ENCODE results near the gene IL2RG. TPM values are rescaled to one million over a fixed set of nuclear protein-coding genes. Genes with fewer than 3 reads are reported as not detected.

The IL2RG gene
- total and polyA plus RNA-seq, 2 experiments from 2014 or later = 0.26 TPM; not detected in 1

GRCh38 chrX:71140440-71140839 is 29.1 kb upstream of the IL2RG start:
- DNase-seq (ENCODE audit: low spot score) = no peak
- ATAC-seq = no peak
- no peak overlapping the region for H3K27ac ChIP-seq (ENCODE audit: low read depth)
- H3K4me1 ChIP-seq (ENCODE audit: insufficient read depth) = no peaks in the 10 kb centered on the region
- H2AFZ ChIP-seq = no peak overlapping the region
- H3K4me2 ChIP-seq = no peak overlapping the region
- no peaks in the 10 kb centered on the region for H3K27me3 ChIP-seq (ENCODE audit: insufficient read depth)
- TF ChIP-seq NANOG (IDR thresholded peaks at IDR 0.05; ENCODE audit: borderline replicate concordance) (no peak), POLR2AphosphoS5 (IDR thresholded peaks at IDR 0.05; ENCODE audit: low read depth) (no peak), JUNB (IDR thresholded peaks at IDR 0.05; ENCODE audit: unreplicated experiment) (no peak), STAT1 (IDR thresholded peaks at IDR 0.05; ENCODE audit: unreplicated experiment) (no peak), CREB1 (CRISPR knock-in tag; IDR thresholded peaks at IDR 0.05; ENCODE audit: low read depth) (no peak), ZNF331 (CRISPR knock-in tag; IDR thresholded peaks at IDR 0.05; ENCODE audit: low read depth) (no peak), ETS1 (IDR thresholded peaks at IDR 0.05) (no peak), ZNF114 (CRISPR knock-in tag; IDR thresholded peaks at IDR 0.05) (no peak), EZH2 (IDR thresholded peaks at IDR 0.05; ENCODE audit: low read depth, unreplicated experiment) (no peak), CTCF (conservative IDR thresholded peaks at IDR 0.05; ENCODE audit: low read depth in 2 of 2) (no peak)
- no peaks in the 10 kb centered on the region for H3K9me2 ChIP-seq (ENCODE audit: insufficient read depth)
- H3K4me1 Mint-ChIP-seq = peaks cover 6% of the 10 kb centered on the region
- no peaks in the 10 kb centered on the region for H3K79me2 ChIP-seq (replicated peaks; ENCODE audit: insufficient read depth)
- no peak overlapping the region for H3K27ac Mint-ChIP-seq
- H3K4me3 Mint-ChIP-seq = no peak overlapping the region
- H4K20me1 ChIP-seq (replicated peaks; ENCODE audit: insufficient read depth) = no peaks in the 10 kb centered on the region
- H3K36me3 Mint-ChIP-seq (ENCODE audit: low read depth) = peaks cover 51% of the 10 kb centered on the region
- H3K4me3 ChIP-seq = no peak overlapping the region
- H3K36me3 ChIP-seq (ENCODE audit: insufficient read depth) = no peaks in the 10 kb centered on the region
- no peaks in the 10 kb centered on the region for H3K9me3 Mint-ChIP-seq
- no peaks in the 10 kb centered on the region for H3F3A ChIP-seq (replicated peaks; ENCODE audit: low read depth)
- H3K27me3 Mint-ChIP-seq (ENCODE audit: insufficient read depth, low read depth, poor library complexity) = peaks cover 3% of the 10 kb centered on the region

GRCh38 chrX:71131510-71131909 is 20.1 kb upstream of the IL2RG start:
- Mint-ChIP-seq H3K4me3 (no peak overlapping the region), H3K4me1 (peaks cover 7% of the 10 kb centered on the region), H3K27ac (no peak overlapping the region), H3K36me3 (ENCODE audit: low read depth) (peaks cover 87% of the 10 kb centered on the region), H3K27me3 (ENCODE audit: insufficient read depth, low read depth, poor library complexity) (peaks cover 10% of the 10 kb centered on the region), H3K9me3 (no peaks in the 10 kb centered on the region)
- Histone ChIP-seq H2AFZ (no peak overlapping the region), H3F3A (replicated peaks; ENCODE audit: low read depth) (no peaks in the 10 kb centered on the region), H3K36me3 (ENCODE audit: insufficient read depth) (0 out of 2 replicates have a peak, but pooled peaks cover 4% of the 10 kb centered on the region), H3K9me2 (ENCODE audit: insufficient read depth) (no peaks in the 10 kb centered on the region), H3K27me3 (ENCODE audit: insufficient read depth) (no peaks in the 10 kb centered on the region), H3K4me3 (no peak overlapping the region), H3K27ac (ENCODE audit: low read depth) (no peak overlapping the region), H3K79me2 (replicated peaks; ENCODE audit: insufficient read depth) (no peaks in the 10 kb centered on the region), H3K4me1 (ENCODE audit: insufficient read depth) (no peaks in the 10 kb centered on the region), H3K4me2 (no peak overlapping the region), H4K20me1 (replicated peaks; ENCODE audit: insufficient read depth) (no peaks in the 10 kb centered on the region)
- ATAC-seq (no peak), DNase-seq (ENCODE audit: low spot score) (no peak)
- TF ChIP-seq ETS1 (IDR thresholded peaks at IDR 0.05) (no peak), NANOG (IDR thresholded peaks at IDR 0.05; ENCODE audit: borderline replicate concordance) (no peak), STAT1 (IDR thresholded peaks at IDR 0.05; ENCODE audit: unreplicated experiment) (no peak), ZNF114 (CRISPR knock-in tag; IDR thresholded peaks at IDR 0.05) (no peak), CTCF (conservative IDR thresholded peaks at IDR 0.05; ENCODE audit: low read depth in 2 of 2) (no peak), EZH2phosphoT487 (IDR thresholded peaks at IDR 0.05; ENCODE audit: unreplicated experiment) (no peak)

All from GM23338 (cell line).